Lung (tissue), 12 donors: ENCODE measurements around the gene GULP1. TPM values are rescaled to one million over a fixed set of nuclear protein-coding genes. Genes with fewer than 3 reads are reported as not detected.

ENCODE experiments used
- ATAC-seq: fragments of 200-7000 bp; cut with Tn5 transposase; one replicate; pipeline ENCODE4 v1.9.1; 2020; ENCODE audit warnings: moderate number of reproducible peaks; ENCODE audit not compliant: insufficient read depth, low FRiP score
- DNase-seq, 3 donors: peaks; one replicate each; pipeline ENCODE4 v3.0.0-alpha.2; 2013 to 2017
- H3K27ac ChIP-seq, 2 donors: one replicate each; pipeline ENCODE4 v1.5.1; 2013; ENCODE audit warnings: mild to moderate bottlenecking in 2 of 2, moderate library complexity in 2 of 2, control low read depth in 1 of 2, inconsistent platforms in 1 of 2, low read depth in 1 of 2, low read length in 1 of 2
- H3K27me3 ChIP-seq, 3 donors: one replicate each; pipeline ENCODE4 v1.5.1; 2013; ENCODE audit warnings: low read length in 2 of 3; ENCODE audit not compliant: control insufficient read depth in 3 of 3, insufficient read depth in 3 of 3
- H3K36me3 ChIP-seq, 4 donors: one replicate each; pipeline ENCODE4 v1.5.1; 2013; ENCODE audit warnings: low read length in 4 of 4, mild to moderate bottlenecking in 1 of 4, moderate library complexity in 1 of 4; ENCODE audit not compliant: control insufficient read depth in 4 of 4, insufficient read depth in 4 of 4
- H3K4me1 ChIP-seq, 5 donors: one replicate each; pipeline ENCODE4 v1.5.1; 2013; ENCODE audit warnings: low read length in 5 of 5, mild to moderate bottlenecking in 2 of 5, moderate library complexity in 1 of 5; ENCODE audit not compliant: control insufficient read depth in 5 of 5, insufficient read depth in 5 of 5
- H3K4me3 ChIP-seq: one replicate; pipeline ENCODE4 v1.5.1; 2013; ENCODE audit warnings: mild to moderate bottlenecking, control low read depth, moderate library complexity
- H3K9ac ChIP-seq, 2 donors: one replicate each; pipeline ENCODE4 v1.5.1; 2013; ENCODE audit warnings: low read length in 2 of 2, control low read depth in 1 of 2; ENCODE audit not compliant: insufficient read depth in 1 of 2
- H3K9me3 ChIP-seq, 4 donors: one replicate each; pipeline ENCODE4 v1.5.1; 2013; ENCODE audit warnings: low read length in 3 of 4, mild to moderate bottlenecking in 1 of 4, moderate library complexity in 1 of 4; ENCODE audit not compliant: control insufficient read depth in 4 of 4, insufficient read depth in 3 of 4
- CTCF ChIP-seq: IDR thresholded peaks from 2 replicates; pipeline ENCODE4 v1.5.1; 2012; ENCODE audit warnings: mild to moderate bottlenecking; ENCODE audit errors: control extremely low read depth, extremely low read depth
- WGBS, 2 donors: extraction: QIAGEN DNeasy Blood & Tissue Kit; methylation state at CpG; one replicate each; pipeline ENCODE4 v1.1.7; 2013; 5-methylcytosine and 5-hydroxymethylcytosine counted together
- polyA plus RNA-seq, 2 donors: library from polyadenylated mRNA; stranded (reverse); fragments of 200-250 nt; gene quantifications; one replicate each; pipeline ENCODE4 v1.2.1, GENCODE V29; 2013
- total RNA-seq, 2 donors: library from RNA; depleted of rRNA in 1 of 2; stranded (reverse); fragments of >200 nt in 1 of 2; gene quantifications; one replicate each; pipeline ENCODE4 v1.2.1, GENCODE V29; 2014 to 2021
- donor health status: control.
- donor health status: control.
- donor health status: Bipolar disorder and iron deficiency.
- donor health status: healthy.
- donor health status: DM: yes; HTN: yes; CAD: no.

Gene GULP1
- total and polyA plus RNA-seq, 4 donors = 9.1 to 86.7 (median 20.1) TPM

GRCh38 chr2:188274274-188274673, 17.4 kb upstream of the GULP1 start:
- Histone ChIP-seq H3K9me3 (no peaks in the 10 kb centered on the region), H3K4me1 (no peaks in the 10 kb centered on the region), H3K9ac (no peak overlapping the region), H3K27ac (no peak overlapping the region), H3K36me3 (no peaks in the 10 kb centered on the region), H3K27me3 (no peaks in the 10 kb centered on the region), H3K4me3 (no peak overlapping the region)
- DNase-seq (no peak), ATAC-seq (no peak)
- WGBS, 2 donors = 88 to 90% methylated on average over 2 of the region's 2 CpGs
- TF ChIP-seq CTCF = no peak

- TF ChIP-seq CTCF = no peak
- H3K36me3 ChIP-seq = no peaks in the 10 kb centered on the region
- H3K4me3 ChIP-seq = no peak overlapping the region
- H3K9me3 ChIP-seq = no peaks in the 10 kb centered on the region
- H3K27ac ChIP-seq = no peak overlapping the region
- H3K9ac ChIP-seq = no peak overlapping the region
- H3K4me1 ChIP-seq = no peaks in the 10 kb centered on the region
- H3K27me3 ChIP-seq = no peaks in the 10 kb centered on the region
- DNase-seq (no peak), ATAC-seq (no peak)
- 93 to 94% methylated on average over 10 of the region's 10 CpGs for WGBS, 2 donors
Observed at GRCh38 chr2:188276255-188276654, 15.4 kb upstream of the GULP1 start.

GRCh38 chr2:188277786-188278185, 13.9 kb upstream of the GULP1 start:
- 86 to 87% methylated on average over 5 of the region's 5 CpGs for WGBS, 2 donors
- Histone ChIP-seq H3K36me3 (no peaks in the 10 kb centered on the region), H3K9me3 (no peaks in the 10 kb centered on the region), H3K4me3 (no peak overlapping the region), H3K4me1 (no peaks in the 10 kb centered on the region), H3K27me3 (no peaks in the 10 kb centered on the region), H3K9ac (no peak overlapping the region), H3K27ac (no peak overlapping the region)
- ATAC-seq = no peak
- no peak for TF ChIP-seq CTCF
- DNase-seq = peak in 1 of 3 donors; percentile 9

GRCh38 chr2:188278388-188279092, 13.1 kb upstream of the GULP1 start:
- no peak for ATAC-seq
- H3K4me3 ChIP-seq = no peak overlapping the region
- no peaks in the 10 kb centered on the region for H3K4me1 ChIP-seq
- no peak overlapping the region for H3K9ac ChIP-seq
- TF ChIP-seq CTCF = no peak
- H3K27me3 ChIP-seq = no peaks in the 10 kb centered on the region
- no peak overlapping the region for H3K27ac ChIP-seq
- no peaks in the 10 kb centered on the region for H3K36me3 ChIP-seq
- H3K9me3 ChIP-seq = no peaks in the 10 kb centered on the region
- DNase-seq = peak in 1 of 3 donors; percentile 11
- 72 to 76% methylated on average over 11 of the region's 11 CpGs for WGBS, 2 donors
